PC-9 (cell line): ENCODE measurements around the gene IKBKG.

ENCODE experiments used
- EZH2 ChIP-seq: fragments of 200-600 bp; sonication (generic); IDR thresholded peaks from 2 replicates; pipeline ENCODE4 v1.8.0; 2017; ENCODE audit warnings: antibody characterized with exemption, low read depth
- TF ChIP-seq, protein P1 (sequence below): fragments of 200-600 bp; sonication (generic); conservative IDR thresholded peaks from 2 replicates; pipeline ENCODE4 v1.6.1; 2017; ENCODE audit warnings: mixed run types, antibody characterized with exemption, mild to moderate bottlenecking, moderate library complexity

DNA sequence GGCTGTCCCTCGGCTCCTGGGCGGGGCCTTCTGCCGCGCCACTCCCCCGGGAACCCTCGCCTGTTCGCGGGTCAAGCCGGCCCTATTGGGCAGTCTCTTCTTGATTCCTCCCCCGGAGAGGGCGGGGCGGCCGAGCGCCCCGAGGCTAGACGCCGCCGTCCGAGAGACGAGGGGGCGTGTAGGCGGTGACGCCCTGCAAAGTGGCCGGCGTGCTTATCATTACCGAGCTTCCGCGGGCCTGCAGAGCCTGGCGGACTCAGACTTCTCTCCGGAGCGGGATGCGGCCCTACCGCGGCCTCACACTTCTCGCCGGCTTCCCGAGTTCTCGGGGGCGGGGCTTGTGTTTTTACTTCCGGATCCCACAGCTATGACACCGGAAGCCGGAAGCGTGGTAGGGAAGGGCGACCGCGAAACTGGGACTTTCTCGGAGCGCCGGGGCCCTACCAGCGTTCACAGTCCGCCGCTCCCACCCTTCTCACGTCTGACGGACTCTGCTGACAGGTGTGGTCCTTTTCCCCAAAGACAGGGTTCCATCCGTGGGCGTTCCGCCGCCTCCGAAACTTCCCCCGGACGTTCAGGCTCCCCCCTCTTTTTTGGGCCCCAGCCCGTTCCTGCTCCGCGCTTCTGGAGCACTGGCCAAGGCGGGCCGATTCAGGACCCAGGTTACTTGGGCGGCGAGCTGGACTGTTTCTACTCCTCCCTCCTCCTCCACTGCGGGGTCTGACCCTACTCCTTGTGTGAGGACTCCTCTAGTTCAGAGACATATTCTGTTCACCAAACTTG is at the start of gene IKBKG:
- TF ChIP-seq, protein P1, sequence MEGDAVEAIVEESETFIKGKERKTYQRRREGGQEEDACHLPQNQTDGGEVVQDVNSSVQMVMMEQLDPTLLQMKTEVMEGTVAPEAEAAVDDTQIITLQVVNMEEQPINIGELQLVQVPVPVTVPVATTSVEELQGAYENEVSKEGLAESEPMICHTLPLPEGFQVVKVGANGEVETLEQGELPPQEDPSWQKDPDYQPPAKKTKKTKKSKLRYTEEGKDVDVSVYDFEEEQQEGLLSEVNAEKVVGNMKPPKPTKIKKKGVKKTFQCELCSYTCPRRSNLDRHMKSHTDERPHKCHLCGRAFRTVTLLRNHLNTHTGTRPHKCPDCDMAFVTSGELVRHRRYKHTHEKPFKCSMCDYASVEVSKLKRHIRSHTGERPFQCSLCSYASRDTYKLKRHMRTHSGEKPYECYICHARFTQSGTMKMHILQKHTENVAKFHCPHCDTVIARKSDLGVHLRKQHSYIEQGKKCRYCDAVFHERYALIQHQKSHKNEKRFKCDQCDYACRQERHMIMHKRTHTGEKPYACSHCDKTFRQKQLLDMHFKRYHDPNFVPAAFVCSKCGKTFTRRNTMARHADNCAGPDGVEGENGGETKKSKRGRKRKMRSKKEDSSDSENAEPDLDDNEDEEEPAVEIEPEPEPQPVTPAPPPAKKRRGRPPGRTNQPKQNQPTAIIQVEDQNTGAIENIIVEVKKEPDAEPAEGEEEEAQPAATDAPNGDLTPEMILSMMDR: no peak
- no peak for TF ChIP-seq EZH2
